Superior temporal gyrus (tissue), 1 donor: ENCODE data around the gene BICD1.
"Not testable (repeated sequence)": the region's sequence is repeated elsewhere in the genome, so short reads cannot be mapped to it uniquely, and the experiment has no call there.

Experiments
- DNase-seq: peaks from one replicate; pipeline ENCODE4 v3.0.0-alpha.2; 2016; ENCODE audit errors: extremely low spot score

Gene BICD1

GRCh38 chr12:32145096-32145495 is 38.4 kb downstream of the BICD1 start:
- DNase-seq = no peak

- no peak for DNase-seq
Measured at GRCh38 chr12:32146074-32146873, 39.6 kb downstream of the BICD1 start.

- no peak for DNase-seq
Measured at GRCh38 chr12:32148372-32148771, 41.7 kb downstream of the BICD1 start.

GRCh38 chr12:32149489-32149888 is 42.8 kb downstream of the BICD1 start:
- DNase-seq = no peak

GRCh38 chr12:32151086-32151485 is 44.4 kb downstream of the BICD1 start:
- no peak for DNase-seq

GRCh38 chr12:32151552-32151951 is 44.9 kb downstream of the BICD1 start:
- no peak for DNase-seq

- no peak for DNase-seq
Measured at GRCh38 chr12:32155041-32155440, 48.4 kb downstream of the BICD1 start.

- no peak for DNase-seq
Measured at GRCh38 chr12:32155961-32156529, 49.4 kb downstream of the BICD1 start.

GRCh38 chr12:32158525-32158924 is 51.9 kb downstream of the BICD1 start:
- no peak for DNase-seq

- DNase-seq = no peak
Measured at GRCh38 chr12:32159381-32159780, 52.7 kb downstream of the BICD1 start.

- DNase-seq = no peak
Measured at GRCh38 chr12:32159925-32160324, 53.3 kb downstream of the BICD1 start.

- DNase-seq = no peak
Measured at GRCh38 chr12:32161058-32161457, 54.4 kb downstream of the BICD1 start.

- DNase-seq = no peak
Measured at GRCh38 chr12:32163596-32163995, 56.9 kb downstream of the BICD1 start.

GRCh38 chr12:32166510-32166909 is 59.9 kb downstream of the BICD1 start:
- DNase-seq = no peak

GRCh38 chr12:32170437-32170998 is 63.9 kb downstream of the BICD1 start:
- no peak for DNase-seq

GRCh38 chr12:32171211-32171610 is 64.6 kb downstream of the BICD1 start:
- DNase-seq = no peak

GRCh38 chr12:32176606-32177005 is 70.0 kb downstream of the BICD1 start:
- DNase-seq = no peak

- DNase-seq = no peak
Measured at GRCh38 chr12:32178341-32179010, 71.8 kb downstream of the BICD1 start.

- DNase-seq = no peak
Measured at GRCh38 chr12:32179011-32179395, 72.4 kb downstream of the BICD1 start.

GRCh38 chr12:32181498-32182175 is 75.0 kb downstream of the BICD1 start:
- DNase-seq = no peak

- no peak for DNase-seq
Measured at GRCh38 chr12:32183650-32184049, 77.0 kb downstream of the BICD1 start.

- DNase-seq = not testable (repeated sequence)
Measured at GRCh38 chr12:32187127-32187526, 80.5 kb downstream of the BICD1 start.
